ENCODE data around the gene HOXD9.

The HOXD9 gene

DNA sequence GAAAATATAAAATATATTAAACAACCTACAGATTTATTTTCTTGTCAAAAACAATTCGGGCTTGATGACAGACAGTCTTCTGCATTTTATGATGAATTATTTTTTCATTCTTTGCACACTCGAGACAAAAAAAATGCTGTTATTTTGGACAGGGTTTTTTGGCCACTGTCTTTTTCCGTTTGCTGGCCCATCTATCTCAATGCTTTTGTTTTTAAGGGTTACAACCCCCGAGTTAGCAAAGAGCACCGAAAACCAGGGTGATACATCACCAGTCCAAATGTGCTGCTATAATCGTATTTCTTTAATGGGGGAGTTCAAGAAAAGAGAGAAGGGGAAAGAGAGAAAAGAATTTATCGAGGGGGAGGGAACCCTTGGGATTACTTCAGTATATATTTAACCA lies 46.5 kb upstream of the HOXD9 start:
- Histone ChIP-seq H4K91ac (ENCODE audit: low read depth, low read length) (no peak overlapping the region), H3K27me3 (ENCODE audit: insufficient read depth, low read length) (peaks cover 72% of the 10 kb centered on the region)

DNA sequence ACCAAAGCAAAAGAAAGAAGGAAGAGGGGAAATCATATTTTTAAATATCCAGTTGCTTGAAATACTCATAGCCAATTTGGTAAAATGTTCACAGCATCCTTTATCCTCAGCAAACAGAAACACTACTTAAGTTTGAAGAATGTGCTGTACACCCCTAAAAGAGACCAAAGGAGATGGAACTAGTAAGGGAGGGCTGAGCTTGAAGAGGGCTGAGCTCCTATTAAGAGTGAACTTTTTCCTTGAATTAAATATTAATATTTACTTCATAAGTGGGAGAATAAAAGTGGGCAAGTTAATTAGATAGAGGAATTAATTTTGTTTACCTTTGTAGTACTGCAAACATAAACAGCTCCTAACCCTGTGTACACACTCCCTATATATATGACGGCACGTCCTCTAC lies 45.7 kb upstream of the HOXD9 start:
- Histone ChIP-seq H2AFZ (ENCODE audit: insufficient read depth, low read length, poor library complexity) (no peak overlapping the region), H3K79me1 (ENCODE audit: low read length) (peaks cover 1% of the 10 kb centered on the region), H2AK5ac (ENCODE audit: low read length) (no peak overlapping the region), H3K4ac (ENCODE audit: low read depth, low read length) (no peak overlapping the region), H3K4me3 (ENCODE audit: low read depth, low read length) (no peak overlapping the region), H3K4me1 (ENCODE audit: control insufficient read depth in 1 of 2, insufficient read depth in 2 of 2, low read length in 2 of 2) (peaks cover 10 to 13% of the 10 kb centered on the region in 2 experiments), H3K79me2 (ENCODE audit: control insufficient read depth, insufficient read depth, low read length, poor library complexity) (no peaks in the 10 kb centered on the region), H3K27me3 (ENCODE audit: insufficient read depth, low read length) (peaks cover 72% of the 10 kb centered on the region), H3K23ac (ENCODE audit: low read length) (no peak overlapping the region), H3K36me3 (ENCODE audit: control insufficient read depth in 1 of 2, insufficient read depth in 2 of 2, low read length in 2 of 2) (no peaks in the 10 kb centered on the region), H4K12ac (ENCODE audit: low read depth, low read length) (no peak overlapping the region), H4K8ac (ENCODE audit: low read depth, low read length) (no peak overlapping the region), H2BK120ac (ENCODE audit: insufficient read depth, low read length, poor library complexity) (no peak overlapping the region), H4K91ac (ENCODE audit: low read depth, low read length) (no peak overlapping the region), H3K4me2 (ENCODE audit: low read length) (no peak overlapping the region), H3K14ac (ENCODE audit: low read length) (no peak overlapping the region), H3K27ac (ENCODE audit: low read depth, low read length) (no peak overlapping the region), H2BK5ac (ENCODE audit: low read depth, low read length, poor library complexity) (no peak overlapping the region), H3K18ac (ENCODE audit: low read length) (no peak overlapping the region), H3K9ac (ENCODE audit: low read length) (no peak overlapping the region), H3K9me3 (ENCODE audit: insufficient read depth, low read depth, low read length) (peaks cover 14% of the 10 kb centered on the region), H2BK12ac (ENCODE audit: low read length) (no peak overlapping the region)
- no CpG with 5 or more reads among the region's 2 CpGs for WGBS (ENCODE audit: extremely low coverage, insufficient coverage, insufficient read length)
- no peak for DNase-seq

More for the DNA sequence above, 46.5 kb upstream of the HOXD9 start:
- Histone ChIP-seq H3K4me1 (ENCODE audit: control insufficient read depth in 1 of 2, insufficient read depth in 2 of 2, low read length in 2 of 2) (peaks cover 10 to 13% of the 10 kb centered on the region in 2 experiments), H4K12ac (ENCODE audit: low read depth, low read length) (no peak overlapping the region), H3K18ac (ENCODE audit: low read length) (no peak overlapping the region), H3K79me2 (ENCODE audit: control insufficient read depth, insufficient read depth, low read length, poor library complexity) (no peaks in the 10 kb centered on the region), H3K4me3 (ENCODE audit: low read depth, low read length) (no peak overlapping the region), H2AK5ac (ENCODE audit: low read length) (no peak overlapping the region), H2BK12ac (ENCODE audit: low read length) (no peak overlapping the region), H3K36me3 (ENCODE audit: control insufficient read depth in 1 of 2, insufficient read depth in 2 of 2, low read length in 2 of 2) (no peaks in the 10 kb centered on the region), H3K9ac (ENCODE audit: low read length) (no peak overlapping the region), H3K9me3 (ENCODE audit: insufficient read depth, low read depth, low read length) (peaks cover 12% of the 10 kb centered on the region), H3K23ac (ENCODE audit: low read length) (no peak overlapping the region), H2AFZ (ENCODE audit: insufficient read depth, low read length, poor library complexity) (no peak overlapping the region), H3K14ac (ENCODE audit: low read length) (no peak overlapping the region), H3K27ac (ENCODE audit: low read depth, low read length) (no peak overlapping the region), H2BK5ac (ENCODE audit: low read depth, low read length, poor library complexity) (no peak overlapping the region), H3K4me2 (ENCODE audit: low read length) (no peak overlapping the region), H2BK120ac (ENCODE audit: insufficient read depth, low read length, poor library complexity) (no peak overlapping the region), H3K4ac (ENCODE audit: low read depth, low read length) (no peak overlapping the region), H3K79me1 (ENCODE audit: low read length) (peaks cover 1% of the 10 kb centered on the region), H4K8ac (ENCODE audit: low read depth, low read length) (no peak overlapping the region)
- DNase-seq: no peak
- no CpG with 5 or more reads among the region's 7 CpGs for WGBS (ENCODE audit: extremely low coverage, insufficient coverage, insufficient read length)

DNA sequence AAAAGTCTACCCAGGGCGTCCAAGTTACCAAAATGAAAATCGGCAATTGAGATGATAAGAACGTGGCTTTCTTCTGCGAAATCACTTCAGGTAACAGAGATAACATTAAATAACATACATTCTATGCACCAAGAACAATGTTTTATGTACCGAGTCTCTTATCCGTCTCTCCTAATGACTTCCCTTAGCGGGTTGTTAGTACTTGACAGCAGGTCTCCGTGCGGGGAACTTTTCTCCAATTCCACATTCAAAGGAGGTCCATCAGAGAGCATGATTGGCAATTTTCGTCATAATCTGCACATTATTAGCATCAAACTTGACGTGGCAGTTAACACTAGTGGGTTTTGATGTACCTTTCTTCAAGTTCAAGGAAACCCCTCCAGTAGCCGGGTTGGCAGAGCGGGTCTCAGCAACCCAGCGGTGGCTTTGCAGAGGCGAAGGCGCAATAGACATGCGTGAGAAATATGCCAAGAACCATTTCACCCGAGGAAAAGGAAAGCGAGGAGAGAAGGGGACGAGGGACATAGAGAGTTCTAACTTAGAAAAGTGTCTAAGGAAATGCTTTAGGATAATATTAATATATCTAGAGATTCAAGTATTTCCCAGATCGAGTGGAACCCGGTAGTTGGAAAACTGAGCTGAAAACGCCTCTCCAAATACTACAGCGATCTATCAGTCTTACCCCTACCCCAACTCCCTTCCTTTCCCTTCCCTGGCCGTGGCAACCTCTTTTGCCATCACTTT lies 43.8 kb upstream of the HOXD9 start:
- H2BK12ac ChIP-seq (ENCODE audit: low read length): no peak overlapping the region
- DNase-seq: no peak
- no peaks in the 10 kb centered on the region for H3K36me3 ChIP-seq (ENCODE audit: control insufficient read depth in 1 of 2, insufficient read depth in 2 of 2, low read length in 2 of 2)
- H3K23ac ChIP-seq (ENCODE audit: low read length): no peak overlapping the region
- no peak overlapping the region for H2AFZ ChIP-seq (ENCODE audit: insufficient read depth, low read length, poor library complexity)
- no peak overlapping the region for H4K12ac ChIP-seq (ENCODE audit: low read depth, low read length)
- no peak overlapping the region for H3K18ac ChIP-seq (ENCODE audit: low read length)
- H4K91ac ChIP-seq (ENCODE audit: low read depth, low read length): no peak overlapping the region
- H3K9me3 ChIP-seq (ENCODE audit: insufficient read depth, low read depth, low read length): peaks cover 12% of the 10 kb centered on the region
- H2BK120ac ChIP-seq (ENCODE audit: insufficient read depth, low read length, poor library complexity): no peak overlapping the region
- peaks cover 1% of the 10 kb centered on the region for H3K79me1 ChIP-seq (ENCODE audit: low read length)
- H3K14ac ChIP-seq (ENCODE audit: low read length): no peak overlapping the region
- no peak overlapping the region for H3K4ac ChIP-seq (ENCODE audit: low read depth, low read length)
- no peak overlapping the region for H3K27ac ChIP-seq (ENCODE audit: low read depth, low read length)
- H3K9ac ChIP-seq (ENCODE audit: low read length): no peak overlapping the region
- H3K4me2 ChIP-seq (ENCODE audit: low read length): peak overlapping the region; percentile 59
- peaks cover 20% of the 10 kb centered on the region in 2 experiments for H3K4me1 ChIP-seq (ENCODE audit: control insufficient read depth in 1 of 2, insufficient read depth in 2 of 2, low read length in 2 of 2)
- no peak overlapping the region for H4K8ac ChIP-seq (ENCODE audit: low read depth, low read length)
- H3K27me3 ChIP-seq (ENCODE audit: insufficient read depth, low read length): peaks cover 73% of the 10 kb centered on the region
- no peak overlapping the region for H2BK5ac ChIP-seq (ENCODE audit: low read depth, low read length, poor library complexity)
- H3K4me3 ChIP-seq (ENCODE audit: low read depth, low read length): no peak overlapping the region
- WGBS (ENCODE audit: extremely low coverage, insufficient coverage, insufficient read length): no CpG with 5 or more reads among the region's 25 CpGs
- H2AK5ac ChIP-seq (ENCODE audit: low read length): no peak overlapping the region
- H3K79me2 ChIP-seq (ENCODE audit: control insufficient read depth, insufficient read depth, low read length, poor library complexity): no peaks in the 10 kb centered on the region

DNA sequence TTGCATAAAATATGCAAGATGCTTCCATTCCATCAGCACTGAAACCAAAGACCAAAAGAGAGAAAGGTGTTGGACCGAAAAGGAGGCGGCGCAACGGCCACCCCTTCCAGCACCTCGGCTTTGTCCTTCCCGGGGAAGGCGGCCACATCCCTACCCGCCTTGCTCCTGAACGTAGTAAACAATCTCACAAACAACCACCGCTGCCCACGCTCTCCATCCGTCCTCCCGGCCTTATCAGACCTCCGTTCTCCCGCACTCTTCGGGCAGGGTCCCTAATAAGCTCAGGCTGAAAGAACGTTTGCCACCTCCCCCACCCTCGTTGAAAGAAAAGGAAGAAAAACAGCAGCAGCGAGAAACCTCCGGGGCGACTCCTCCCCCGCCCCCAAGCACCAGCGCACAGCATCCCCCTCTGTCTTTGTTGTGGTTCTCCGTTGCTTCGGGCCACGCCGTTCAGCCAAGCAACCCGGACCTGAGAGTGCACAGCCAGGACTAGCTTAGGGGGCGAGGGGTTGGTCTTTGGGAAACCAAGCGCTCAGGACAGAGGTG lies 43.2 kb upstream of the HOXD9 start:
- Histone ChIP-seq H3K27me3 (ENCODE audit: insufficient read depth, low read length) (peaks cover 76% of the 10 kb centered on the region), H3K79me2 (ENCODE audit: control insufficient read depth, insufficient read depth, low read length, poor library complexity) (no peaks in the 10 kb centered on the region), H2AFZ (ENCODE audit: insufficient read depth, low read length, poor library complexity) (peak overlapping the region; percentile 75), H3K4me2 (ENCODE audit: low read length) (peak overlapping the region; percentile 59), H2AK5ac (ENCODE audit: low read length) (no peak overlapping the region), H2BK5ac (ENCODE audit: low read depth, low read length, poor library complexity) (no peak overlapping the region), H4K8ac (ENCODE audit: low read depth, low read length) (no peak overlapping the region), H4K12ac (ENCODE audit: low read depth, low read length) (no peak overlapping the region), H2BK120ac (ENCODE audit: insufficient read depth, low read length, poor library complexity) (no peak overlapping the region), H3K23ac (ENCODE audit: low read length) (no peak overlapping the region), H3K27ac (ENCODE audit: low read depth, low read length) (no peak overlapping the region), H3K79me1 (ENCODE audit: low read length) (peaks cover 1% of the 10 kb centered on the region), H3K9me3 (ENCODE audit: insufficient read depth, low read depth, low read length) (peaks cover 12% of the 10 kb centered on the region), H3K18ac (ENCODE audit: low read length) (no peak overlapping the region), H3K9ac (ENCODE audit: low read length) (no peak overlapping the region), H3K4ac (ENCODE audit: low read depth, low read length) (no peak overlapping the region), H3K4me3 (ENCODE audit: low read depth, low read length) (peak overlapping the region; percentile 49), H3K36me3 (ENCODE audit: control insufficient read depth in 1 of 2, insufficient read depth in 2 of 2, low read length in 2 of 2) (no peaks in the 10 kb centered on the region), H3K4me1 (ENCODE audit: control insufficient read depth in 1 of 2, insufficient read depth in 2 of 2, low read length in 2 of 2) (peaks cover 20% of the 10 kb centered on the region in 2 experiments), H4K91ac (ENCODE audit: low read depth, low read length) (no peak overlapping the region), H3K14ac (ENCODE audit: low read length) (no peak overlapping the region), H2BK12ac (ENCODE audit: low read length) (no peak overlapping the region)
- DNase-seq: no peak
- no CpG with 5 or more reads among the region's 30 CpGs for WGBS (ENCODE audit: extremely low coverage, insufficient coverage, insufficient read length)

Data from trophoblast cell (in vitro differentiated cells and primary cell).